GM21528 (cell line): ENCODE measurements around the gene ISG20.
"Not testable (repeated sequence)": the region's sequence is repeated elsewhere in the genome, so short reads cannot be mapped to it uniquely, and the experiment has no call there.

ENCODE experiments used
- ATAC-seq: cut with Tn5 transposase; IDR thresholded peaks from one replicate; pipeline ENCODE4 v1.9.1; 2021; ENCODE audit warnings: mild to moderate bottlenecking, moderate library complexity; ENCODE audit not compliant: unreplicated experiment, low FRiP score

The ISG20 gene

DNA sequence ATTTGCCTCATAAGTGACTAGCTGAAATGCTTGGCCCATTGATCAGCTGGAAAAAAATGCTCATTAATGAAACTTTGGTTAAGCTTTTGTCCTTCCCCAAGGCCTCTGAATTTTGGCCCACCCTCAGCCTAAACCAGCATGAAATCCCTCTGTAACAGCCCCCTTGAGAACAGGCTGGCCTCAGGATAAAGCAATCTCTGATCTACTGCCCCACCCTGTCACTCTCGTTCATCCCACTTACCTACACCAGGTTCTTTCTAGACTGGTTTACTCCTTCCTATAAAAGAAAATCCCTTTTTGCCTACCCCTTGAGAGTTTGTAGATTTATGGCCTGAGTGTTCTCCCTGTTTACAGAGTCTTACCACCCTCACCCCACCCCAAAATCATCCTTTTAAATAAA, 21.0 kb upstream of the ISG20 start:
- no peak for ATAC-seq

DNA sequence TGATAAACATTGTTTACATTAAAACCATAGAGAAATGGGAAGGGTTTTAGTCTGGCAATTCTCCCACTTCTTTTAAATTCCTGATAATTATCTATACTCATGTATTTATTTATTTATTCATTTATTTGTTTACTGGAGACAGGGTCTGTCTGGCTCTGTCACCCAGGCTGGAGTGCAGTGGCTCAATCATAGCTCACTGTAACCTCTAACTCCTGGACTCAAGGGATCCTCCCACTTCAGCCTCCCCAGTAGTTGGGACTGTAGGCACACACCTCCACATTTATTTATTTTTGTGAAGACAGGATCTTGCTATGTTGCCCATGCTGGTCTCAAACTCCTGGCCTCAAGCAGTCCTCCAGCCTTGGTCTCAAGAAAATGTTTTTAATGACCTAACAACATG, 20.1 kb upstream of the ISG20 start:
- no peak for ATAC-seq

DNA sequence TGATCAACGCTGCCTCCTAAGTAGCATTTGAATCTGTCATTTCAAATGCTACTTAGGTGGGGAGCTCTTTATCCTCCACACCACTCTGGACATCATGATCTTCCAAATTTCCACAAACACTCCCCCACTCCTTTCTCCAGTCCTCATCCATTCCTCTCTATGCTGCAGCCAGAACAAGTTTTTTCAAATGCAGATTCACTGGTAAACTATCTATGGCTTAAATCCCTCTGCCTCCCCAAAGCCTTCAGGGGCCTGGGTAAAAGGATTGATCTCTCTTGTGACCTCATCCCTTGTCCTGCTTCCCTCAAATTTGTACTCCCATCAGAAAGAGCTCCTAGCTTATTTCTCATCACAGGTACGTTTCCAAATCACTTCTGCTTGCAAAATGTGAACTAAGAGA, 19.0 kb upstream of the ISG20 start:
- no peak for ATAC-seq

DNA sequence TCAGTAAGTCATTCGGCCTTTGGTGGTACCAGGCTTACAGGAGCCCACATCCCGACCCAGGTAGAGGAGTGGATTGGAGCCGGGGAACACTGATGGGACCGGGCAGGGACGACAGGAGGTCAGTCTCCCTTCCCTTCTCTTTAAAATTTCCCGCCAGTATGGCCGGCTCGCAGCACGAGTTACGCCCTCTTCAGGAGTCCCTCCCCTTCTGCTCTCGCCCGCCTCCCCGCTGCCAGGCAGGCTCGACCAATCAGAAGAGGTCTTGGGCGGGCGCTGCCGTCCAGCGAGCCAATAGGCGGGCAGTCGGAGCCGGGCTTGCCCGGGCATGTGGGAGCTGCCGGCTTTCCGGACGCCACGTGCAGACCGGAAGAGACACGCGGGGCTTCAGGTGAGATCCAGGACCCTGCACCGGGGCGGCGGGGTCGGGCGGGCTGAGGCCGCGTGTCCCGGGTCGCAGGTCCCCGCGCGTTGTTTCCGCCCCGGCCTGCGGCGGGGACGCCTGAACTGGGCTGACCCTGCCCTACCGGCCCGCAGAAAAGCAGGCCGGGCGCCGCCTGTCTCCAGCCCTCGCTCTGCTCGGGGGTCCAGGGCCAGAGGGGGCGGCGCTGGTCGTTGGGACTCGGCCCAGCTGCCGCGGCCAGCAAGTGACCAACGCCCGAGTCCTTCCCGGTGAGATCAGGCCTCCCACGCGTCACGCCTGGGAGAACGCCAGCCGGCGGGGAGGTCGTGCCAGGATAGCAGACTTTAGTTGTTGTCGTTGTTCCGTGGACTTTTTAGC, 17.6 kb upstream of the ISG20 start, which contains the start of gene AEN:
Gene AEN (plus strand): TSS at position 346 of the 778 bp plus-strand sequence. CDS start 4,870 bp downstream, outside the sequence.
- ATAC-seq = peak; percentile 92

DNA sequence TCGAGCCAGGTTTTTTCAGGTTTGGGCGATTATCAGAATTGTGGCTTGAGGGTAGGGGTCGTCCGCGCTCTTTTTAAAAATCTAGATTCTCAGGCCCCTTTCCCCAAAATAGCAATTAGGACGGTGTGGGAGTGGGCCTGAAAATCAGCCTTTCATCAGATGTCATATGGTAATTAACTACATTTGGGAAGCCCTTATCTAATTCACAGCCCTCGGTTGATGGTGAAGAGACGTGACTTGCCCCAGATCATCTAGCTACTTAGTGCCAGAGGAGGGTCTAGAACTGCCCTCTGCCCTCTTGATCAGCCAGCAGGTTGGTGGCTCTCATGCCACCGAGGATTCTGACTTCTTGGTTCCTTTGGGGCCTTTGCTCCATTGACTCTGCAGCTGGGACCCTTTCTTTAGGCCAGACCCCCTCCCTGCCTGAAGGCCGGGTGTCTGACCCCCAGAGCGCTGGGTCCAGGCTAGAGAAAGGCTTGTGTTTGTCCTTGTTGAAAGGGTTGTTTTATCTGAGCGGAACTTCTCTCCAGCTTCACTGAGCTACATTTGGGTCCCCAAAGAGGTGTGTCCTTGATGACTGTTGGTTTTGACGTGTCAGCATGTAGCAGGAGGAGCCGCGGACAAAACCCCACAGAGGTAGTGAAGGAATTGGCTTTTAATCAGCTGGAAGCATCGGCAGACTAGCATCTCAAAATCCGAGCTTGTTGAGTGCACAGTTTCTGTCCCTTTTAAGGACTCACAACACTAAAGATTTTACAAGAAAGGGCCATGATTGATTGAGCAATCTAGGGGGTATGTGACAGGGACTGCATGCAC, 16.8 kb upstream of the ISG20 start:
- peak; percentile 51 for ATAC-seq

DNA sequence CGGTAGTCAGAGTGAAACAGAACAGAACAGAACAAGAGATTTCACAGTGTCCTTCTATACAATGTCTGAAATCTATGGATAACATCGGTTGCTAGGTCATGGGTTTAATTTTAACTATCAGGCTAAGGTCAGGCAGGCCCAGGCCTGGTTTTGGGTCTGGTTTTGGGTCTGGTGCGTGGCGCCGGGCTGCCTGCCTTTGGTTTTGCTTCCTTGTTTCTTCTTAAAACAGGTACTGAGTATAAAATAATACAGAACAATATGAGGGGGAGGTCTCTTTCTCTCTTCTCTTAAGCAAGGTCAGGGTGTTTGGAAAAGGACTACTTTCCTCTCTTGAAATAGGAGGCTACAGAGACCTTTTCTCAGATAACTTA, 16.2 kb upstream of the ISG20 start:
- no peak for ATAC-seq

DNA sequence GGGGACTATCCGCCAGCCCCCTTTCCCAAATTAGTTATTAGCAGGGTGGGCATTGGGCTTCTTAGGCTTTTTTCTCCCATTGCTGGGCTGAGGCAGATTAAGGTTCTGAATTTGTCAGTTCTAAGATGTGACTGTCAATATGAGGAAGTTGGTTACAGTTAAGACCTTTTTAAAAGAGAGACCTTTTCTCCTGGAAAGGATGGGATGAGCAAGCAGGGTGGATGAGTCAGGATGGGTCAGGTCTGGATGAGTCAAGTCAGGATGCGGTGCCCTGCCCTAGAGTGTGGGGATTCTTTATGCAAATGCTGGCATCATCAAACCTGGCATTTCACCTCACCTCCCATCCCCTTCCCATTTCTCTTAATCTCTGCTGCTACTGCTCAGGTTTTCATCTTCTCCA, 15.8 kb upstream of the ISG20 start:
- ATAC-seq = no peak

DNA sequence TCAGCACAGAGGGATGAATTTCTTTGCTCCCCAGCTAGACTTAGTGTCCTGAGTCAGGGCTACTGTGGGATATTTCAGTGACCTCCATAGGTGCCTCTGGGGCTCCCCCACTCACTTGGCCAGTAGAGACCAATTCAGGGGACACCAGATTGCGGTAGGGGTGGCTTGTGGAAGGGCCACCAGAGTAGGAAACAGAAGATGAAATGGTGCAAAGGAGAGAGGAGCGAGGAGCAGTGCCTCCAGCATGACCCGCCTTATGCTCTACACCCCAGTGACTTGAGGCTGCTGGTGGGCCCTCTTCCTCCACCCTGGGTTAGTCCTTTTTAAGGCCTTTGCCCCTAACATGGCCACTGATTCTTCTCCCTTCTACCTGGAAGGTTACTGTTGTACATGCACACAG, 15.2 kb upstream of the ISG20 start:
- no peak for ATAC-seq

DNA sequence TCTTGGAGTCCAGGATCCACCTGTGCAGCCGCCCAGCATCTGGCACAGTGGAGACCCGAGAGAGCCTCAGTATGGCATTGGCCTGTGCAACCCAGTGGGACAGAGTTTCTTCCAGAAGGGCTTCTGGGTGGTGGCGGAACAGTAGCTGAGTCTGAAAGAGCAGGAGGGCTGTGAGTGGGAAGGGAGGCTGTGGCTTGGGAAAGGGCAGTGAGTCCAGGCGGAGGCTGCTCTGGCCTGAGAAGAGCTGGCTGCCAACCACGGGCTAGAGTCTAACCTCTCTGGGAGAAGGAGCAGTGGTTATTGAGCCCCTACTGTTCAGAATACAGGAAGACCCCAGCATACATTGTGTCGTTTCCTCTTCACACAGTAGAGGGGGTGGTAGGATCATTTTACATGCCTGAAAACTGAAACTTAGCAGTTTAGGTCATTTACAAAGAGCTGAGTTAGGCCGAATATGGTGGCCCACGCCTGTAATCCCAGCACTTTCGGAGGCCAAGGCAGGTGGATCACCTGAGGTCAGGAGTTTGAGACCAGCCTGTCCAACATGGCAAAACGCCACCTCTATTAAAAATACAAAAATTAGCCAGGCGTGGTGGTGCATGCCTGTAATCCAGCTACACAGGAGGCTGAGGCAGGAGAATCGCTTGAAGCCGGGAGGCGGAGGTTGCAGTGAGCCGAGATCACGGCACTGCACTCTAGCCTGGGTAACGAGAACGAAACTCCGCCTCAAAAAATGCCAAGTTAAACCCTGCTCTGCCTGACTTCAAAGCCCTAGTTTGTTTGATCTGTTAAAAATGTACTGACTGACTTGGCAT, 14.5 kb upstream of the ISG20 start:
- no peak for ATAC-seq

DNA sequence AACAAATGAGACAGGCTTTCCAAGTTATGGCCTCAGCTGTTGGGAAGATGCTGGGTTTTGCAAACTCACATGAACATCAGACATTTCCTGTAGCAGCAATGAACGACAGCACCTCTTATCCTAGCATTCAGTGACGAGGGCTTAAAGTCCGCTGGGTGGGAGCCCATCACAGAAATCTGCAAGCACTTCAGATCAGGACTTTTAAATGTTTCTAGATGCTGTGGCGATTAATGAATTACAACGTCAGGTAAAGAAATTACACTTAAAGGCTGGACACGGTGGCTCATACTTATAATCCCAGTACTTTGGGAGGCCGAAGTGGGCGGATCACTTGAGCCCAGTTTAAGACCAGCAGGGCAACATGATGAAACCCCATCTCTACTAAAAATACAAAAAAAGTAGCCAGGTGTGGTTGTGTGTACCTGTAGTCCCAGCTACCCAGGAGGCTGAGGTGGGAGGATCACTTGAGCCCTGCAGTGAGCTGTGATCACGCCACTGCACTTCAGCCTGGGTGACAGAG, 13.8 kb upstream of the ISG20 start:
- no peak for ATAC-seq

DNA sequence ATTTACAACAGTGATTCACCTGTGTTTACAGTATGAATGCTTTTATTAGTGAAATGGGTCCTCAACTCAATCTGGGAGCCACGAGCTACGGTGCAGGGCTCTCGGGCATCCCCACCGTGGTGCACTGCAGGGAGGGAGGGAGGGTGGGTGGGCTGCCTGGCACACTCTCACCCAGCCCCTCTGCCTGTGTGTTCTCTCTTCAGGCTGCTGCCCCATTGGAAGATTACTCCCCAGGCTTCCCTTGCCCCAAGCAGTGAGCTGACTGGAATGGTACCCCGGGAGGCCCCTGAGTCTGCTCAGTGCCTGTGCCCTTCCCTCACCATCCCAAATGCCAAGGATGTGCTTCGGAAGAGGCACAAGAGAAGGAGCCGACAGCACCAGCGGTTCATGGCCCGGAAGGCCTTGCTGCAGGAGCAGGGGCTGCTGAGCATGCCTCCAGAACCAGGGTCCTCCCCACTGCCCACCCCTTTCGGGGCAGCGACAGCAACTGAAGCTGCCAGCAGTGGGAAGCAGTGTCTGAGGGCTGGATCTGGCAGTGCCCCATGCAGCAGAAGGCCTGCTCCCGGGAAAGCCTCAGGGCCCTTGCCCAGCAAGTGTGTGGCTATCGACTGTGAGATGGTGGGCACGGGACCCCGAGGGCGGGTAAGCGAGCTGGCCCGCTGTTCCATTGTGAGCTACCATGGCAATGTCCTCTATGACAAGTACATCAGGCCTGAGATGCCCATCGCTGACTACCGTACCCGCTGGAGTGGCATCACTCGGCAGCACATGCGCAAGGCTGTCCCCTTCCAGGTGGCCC, 12.7 kb upstream of the ISG20 start:
- no peak for ATAC-seq

DNA sequence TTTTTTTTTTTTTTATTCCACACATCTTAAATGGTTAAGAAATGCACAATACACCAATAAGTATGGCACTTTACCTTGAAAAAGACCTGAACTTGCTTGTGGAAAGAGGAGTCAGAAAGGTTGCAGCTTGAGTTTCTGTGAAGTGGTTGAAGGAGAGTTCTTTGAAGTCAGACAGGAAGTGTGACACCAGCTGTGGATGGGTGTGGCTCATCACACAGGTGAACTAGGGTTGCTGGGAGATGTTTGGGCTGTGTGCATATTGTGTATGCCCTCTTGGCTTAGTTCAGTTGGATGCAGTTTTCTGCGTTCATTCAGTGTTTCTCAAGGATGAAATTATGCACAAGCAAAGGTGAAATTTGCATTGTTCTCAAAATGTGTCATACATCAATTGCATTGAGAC, 11.4 kb upstream of the ISG20 start:
- no peak for ATAC-seq

DNA sequence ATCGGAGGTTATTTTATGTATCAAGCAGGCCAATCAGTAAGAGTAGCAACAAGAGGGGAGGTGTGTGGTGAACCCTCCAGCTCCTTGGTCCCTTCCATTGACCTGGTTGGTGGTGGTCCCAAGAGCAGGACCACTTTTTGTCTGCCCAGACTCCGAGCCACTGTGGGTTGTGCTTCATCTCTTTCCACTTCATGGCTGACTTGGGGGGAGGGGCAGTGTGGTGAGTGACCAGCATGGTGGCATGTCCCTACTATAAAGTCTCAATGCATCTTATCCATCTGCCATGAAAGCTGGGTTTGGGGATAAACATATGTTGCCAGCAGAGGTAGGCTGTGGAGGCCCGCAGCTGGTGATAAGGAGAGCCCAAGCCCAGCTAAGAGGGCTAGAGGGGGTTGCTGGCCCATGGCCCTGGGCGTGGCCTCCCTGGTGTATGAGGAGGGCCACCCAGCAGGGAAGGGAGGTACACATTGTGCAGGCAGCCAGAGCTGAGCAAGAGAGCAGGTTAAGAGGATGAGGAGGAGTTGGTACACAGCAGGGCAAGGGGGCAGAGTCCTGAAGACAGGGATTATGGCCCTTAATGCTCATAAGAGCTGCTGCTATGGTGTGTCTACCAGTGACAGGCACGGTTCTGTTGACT, 10.7 kb upstream of the ISG20 start:
- no peak for ATAC-seq

DNA sequence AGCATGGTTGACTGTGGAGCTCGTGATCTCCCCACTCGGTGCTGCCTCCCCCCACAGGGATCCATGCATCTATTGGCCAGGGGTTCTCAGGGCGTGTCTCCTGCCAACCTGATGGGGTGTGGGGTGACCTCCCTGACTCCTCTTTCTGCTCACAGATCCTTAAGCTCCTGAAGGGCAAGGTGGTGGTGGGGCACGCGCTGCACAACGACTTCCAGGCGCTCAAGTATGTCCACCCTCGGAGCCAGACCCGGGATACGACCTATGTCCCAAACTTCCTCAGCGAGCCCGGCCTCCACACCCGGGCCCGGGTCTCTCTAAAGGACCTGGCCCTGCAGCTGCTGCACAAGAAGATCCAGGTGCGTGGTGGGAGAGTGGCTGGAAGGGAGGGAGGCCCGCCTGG, 9.7 kb upstream of the ISG20 start:
- no peak for ATAC-seq

DNA sequence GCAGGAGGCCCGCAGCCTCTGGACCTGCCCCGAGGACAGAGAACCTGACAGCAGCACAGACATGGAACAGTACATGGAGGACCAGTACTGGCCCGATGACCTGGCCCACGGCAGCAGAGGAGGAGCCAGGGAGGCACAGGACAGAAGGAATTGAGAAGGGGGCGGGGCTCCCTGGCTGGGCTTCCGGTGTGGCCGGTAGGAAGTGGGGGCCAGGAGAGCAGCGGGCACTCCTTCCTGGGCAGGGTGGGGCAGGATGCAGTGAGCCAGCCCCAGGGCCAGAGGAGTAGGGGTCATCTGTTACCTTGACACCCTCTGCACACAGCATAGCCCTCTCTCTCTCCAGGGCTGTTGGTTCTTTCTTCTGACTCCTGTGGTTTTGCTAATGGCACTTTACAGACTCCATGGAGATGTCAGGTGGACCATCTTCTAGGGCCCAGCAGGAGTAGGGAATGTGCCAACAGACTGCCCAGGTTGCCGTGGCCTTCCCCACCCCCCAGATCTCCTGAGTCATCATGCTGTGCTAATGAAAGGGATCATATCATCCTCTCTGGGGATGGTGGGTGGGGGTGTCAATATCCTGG, 8.6 kb upstream of the ISG20 start:
- ATAC-seq = no peak

DNA sequence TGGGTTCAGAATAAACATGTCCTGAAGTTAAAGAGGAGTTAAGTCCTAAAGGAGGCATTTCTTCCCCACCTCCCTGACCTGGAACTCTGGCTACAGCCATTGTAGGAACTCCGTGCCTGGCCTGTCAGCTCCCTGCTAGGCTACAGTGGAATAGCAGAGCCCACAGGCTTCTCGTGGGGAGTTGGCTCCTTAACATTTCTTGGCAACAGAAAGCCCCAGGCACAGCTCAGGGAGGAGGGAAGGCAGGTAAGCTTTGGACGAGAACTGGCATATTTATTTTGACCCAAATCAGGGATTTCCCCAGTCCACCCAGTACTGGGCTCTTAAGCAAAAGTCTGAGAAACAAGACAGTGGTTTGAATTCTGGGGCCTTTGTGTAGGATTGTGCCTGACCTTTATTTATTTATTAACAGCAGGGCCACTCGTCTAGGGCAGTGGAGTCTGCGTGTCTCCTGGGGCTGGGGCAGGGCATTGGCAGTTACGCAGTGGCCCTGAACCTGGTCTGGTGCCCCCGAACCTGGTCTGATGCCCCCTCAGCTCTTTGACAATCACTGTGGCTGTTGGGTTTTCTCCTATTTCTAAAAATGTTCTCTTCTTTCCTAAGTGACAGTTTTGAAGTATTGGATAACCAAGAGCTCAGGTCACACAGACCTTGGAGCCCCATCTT, 7.9 kb upstream of the ISG20 start:
- ATAC-seq = no peak

DNA sequence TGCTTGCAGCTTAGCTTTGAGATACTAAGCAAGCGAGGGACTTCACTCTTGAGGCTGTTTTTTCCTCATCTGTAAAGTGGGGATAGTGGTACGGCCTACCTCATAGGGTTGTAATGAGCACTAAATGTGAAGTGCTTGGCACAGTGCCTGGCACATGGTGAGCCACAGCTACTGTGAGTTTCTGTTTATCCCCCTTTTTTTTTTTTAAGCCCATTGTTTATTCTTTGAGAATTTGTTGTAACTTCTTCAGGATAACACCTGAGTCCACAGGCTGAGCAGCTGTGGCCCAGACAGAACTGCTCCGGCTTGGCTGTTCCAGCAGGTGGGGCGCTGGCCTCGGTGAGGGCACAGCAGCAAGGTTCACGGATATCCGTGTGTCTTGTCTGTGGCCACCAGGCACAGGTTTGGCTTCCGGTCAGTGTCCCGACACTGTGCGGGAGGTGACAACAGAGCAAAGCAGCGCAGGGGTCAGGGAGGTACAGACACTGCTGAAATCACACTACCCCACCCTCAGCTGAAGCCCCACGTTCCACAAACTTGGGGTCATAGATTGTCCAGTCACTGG, 7.3 kb upstream of the ISG20 start:
- no peak for ATAC-seq

DNA sequence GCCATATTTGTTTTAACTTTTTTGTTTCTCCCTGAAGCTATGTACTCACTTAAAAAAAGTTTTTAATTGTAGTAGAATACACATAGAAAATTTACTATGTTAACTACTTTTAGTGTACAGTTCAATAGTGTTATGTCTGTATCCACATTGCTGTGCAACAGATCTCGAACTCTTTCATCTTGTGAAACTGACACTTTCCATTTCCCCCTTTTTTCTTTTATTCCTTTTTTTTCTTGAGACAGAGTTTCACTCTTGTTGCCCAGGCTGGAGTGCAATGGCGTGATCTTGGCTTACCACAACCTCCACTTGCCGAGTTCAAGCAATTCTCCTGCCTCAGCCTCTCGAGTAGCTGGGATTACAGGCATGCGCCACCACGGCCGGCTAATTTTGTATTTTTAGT, 6.0 kb upstream of the ISG20 start:
- not testable (repeated sequence) for ATAC-seq
